GM19395 (cell line): ENCODE measurements around the gene CRTC1.

Source experiments
- ATAC-seq: cut with Tn5 transposase; IDR thresholded peaks from one replicate; pipeline ENCODE4 v1.9.1; 2021; ENCODE audit warnings: mild to moderate bottlenecking, moderate library complexity; ENCODE audit not compliant: unreplicated experiment

The CRTC1 gene

GRCh38 chr19:18651733-18652132 lies 31.7 kb upstream of the CRTC1 start:
- no peak for ATAC-seq

- no peak for ATAC-seq
Observed at GRCh38 chr19:18653853-18654252, 29.6 kb upstream of the CRTC1 start.

GRCh38 chr19:18654469-18654868 lies 29.0 kb upstream of the CRTC1 start:
- ATAC-seq: no peak

GRCh38 chr19:18655173-18655844 lies 28.2 kb upstream of the CRTC1 start:
- no peak for ATAC-seq

GRCh38 chr19:18656337-18657086 lies 27.0 kb upstream of the CRTC1 start:
- no peak for ATAC-seq

GRCh38 chr19:18657590-18658365 lies 25.7 kb upstream of the CRTC1 start:
- ATAC-seq: no peak

GRCh38 chr19:18658366-18658855 lies 25.1 kb upstream of the CRTC1 start:
- no peak for ATAC-seq

GRCh38 chr19:18659281-18660050 lies 24.0 kb upstream of the CRTC1 start:
- no peak for ATAC-seq

- no peak for ATAC-seq
Observed at GRCh38 chr19:18660051-18660910, 23.2 kb upstream of the CRTC1 start.

GRCh38 chr19:18660939-18661670 lies 22.4 kb upstream of the CRTC1 start:
- ATAC-seq: no peak

GRCh38 chr19:18662972-18663732 lies 20.3 kb upstream of the CRTC1 start:
- no peak for ATAC-seq

GRCh38 chr19:18663940-18664530 lies 19.4 kb upstream of the CRTC1 start:
- no peak for ATAC-seq

GRCh38 chr19:18665771-18666202 lies 17.7 kb upstream of the CRTC1 start:
- no peak for ATAC-seq

GRCh38 chr19:18666317-18666716 lies 17.2 kb upstream of the CRTC1 start:
- ATAC-seq: no peak

- ATAC-seq: no peak
Observed at GRCh38 chr19:18666784-18667183, 16.7 kb upstream of the CRTC1 start.

- ATAC-seq: no peak
Observed at GRCh38 chr19:18667531-18668251, 15.8 kb upstream of the CRTC1 start.

GRCh38 chr19:18668252-18668631 lies 15.2 kb upstream of the CRTC1 start:
- no peak for ATAC-seq
